Stimulated activated CD4-positive, alpha-beta T cell treated with anti-CD3 and anti-CD28 coated beads, Interleukin-12 subunit alpha, Interleukin-12 subunit beta, amount 100 ng/mL, for 4 hours (primary cell): Measurements from ENCODE around the gene C1orf35.

Experiments used
- DNase-seq: peaks from one replicate; pipeline ENCODE4 v3.0.0-alpha.2; 2020

Gene C1orf35

DNA sequence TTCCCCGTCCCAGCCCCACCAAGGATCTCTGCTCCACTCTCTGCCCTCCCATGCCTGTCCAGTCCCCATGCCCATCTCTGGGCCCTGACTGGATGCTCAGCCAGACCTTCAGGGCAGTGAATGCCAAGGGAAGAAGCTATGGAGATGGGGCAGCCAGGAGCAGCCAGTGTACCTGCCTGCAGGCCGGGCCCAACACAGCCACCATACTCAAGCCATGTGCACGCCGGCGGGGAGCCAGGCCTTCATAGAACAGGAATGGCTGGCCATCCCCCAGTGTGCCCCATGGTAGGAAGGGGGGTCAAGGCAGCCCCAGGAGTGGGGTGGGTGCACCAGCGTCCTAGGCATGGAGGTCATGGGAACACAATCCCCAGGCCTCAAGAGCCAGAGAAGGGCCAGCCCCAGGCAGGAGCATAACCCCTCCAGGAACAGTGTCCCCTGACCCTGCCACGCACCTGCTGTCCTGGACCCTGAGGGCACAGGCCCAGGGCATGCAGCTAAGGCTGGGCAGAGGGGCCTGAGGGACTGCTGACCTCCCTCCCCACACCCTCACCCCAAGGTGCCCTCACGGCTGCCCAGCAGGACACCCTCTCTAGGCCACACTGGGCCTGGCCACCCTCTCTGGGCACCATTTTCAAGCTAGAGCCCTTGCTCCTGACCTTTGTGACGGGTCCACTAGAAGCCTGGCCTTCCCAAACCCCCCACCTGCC is 40.9 kb downstream of the C1orf35 start:
- no peak for DNase-seq

DNA sequence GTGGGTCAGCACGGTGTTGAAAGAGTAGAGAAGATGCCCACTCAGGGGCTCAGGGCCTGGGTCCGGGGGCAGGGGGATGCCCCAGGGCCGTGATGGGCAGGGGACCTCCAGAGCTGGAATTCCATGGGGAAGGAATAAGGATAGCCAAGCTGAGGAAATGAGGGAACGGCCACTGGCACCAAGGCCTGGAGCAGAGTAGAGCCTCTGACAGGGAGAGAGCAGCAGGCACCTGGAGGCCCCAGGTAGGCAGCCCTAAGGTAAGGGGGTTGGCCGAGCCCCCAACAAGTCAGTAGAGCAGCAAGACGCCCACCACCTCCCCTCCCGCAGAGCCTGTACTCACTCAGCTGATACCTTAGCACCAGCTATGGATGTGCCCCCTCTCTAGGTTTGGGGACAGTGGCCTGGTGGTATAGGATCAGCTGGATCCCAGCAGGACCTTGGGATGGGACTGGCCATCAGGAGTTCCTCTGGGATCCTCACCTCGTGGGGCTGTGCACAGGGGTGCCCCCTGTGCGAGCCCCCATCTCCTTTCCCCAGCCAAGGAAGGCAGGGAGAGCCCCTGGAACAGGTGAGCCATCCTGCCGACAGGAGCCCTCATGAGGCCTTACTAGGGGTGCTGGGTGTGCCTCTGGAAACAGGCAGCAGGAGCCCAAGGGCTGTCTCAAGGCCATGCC is 41.6 kb downstream of the C1orf35 start:
- DNase-seq, result no peak

DNA sequence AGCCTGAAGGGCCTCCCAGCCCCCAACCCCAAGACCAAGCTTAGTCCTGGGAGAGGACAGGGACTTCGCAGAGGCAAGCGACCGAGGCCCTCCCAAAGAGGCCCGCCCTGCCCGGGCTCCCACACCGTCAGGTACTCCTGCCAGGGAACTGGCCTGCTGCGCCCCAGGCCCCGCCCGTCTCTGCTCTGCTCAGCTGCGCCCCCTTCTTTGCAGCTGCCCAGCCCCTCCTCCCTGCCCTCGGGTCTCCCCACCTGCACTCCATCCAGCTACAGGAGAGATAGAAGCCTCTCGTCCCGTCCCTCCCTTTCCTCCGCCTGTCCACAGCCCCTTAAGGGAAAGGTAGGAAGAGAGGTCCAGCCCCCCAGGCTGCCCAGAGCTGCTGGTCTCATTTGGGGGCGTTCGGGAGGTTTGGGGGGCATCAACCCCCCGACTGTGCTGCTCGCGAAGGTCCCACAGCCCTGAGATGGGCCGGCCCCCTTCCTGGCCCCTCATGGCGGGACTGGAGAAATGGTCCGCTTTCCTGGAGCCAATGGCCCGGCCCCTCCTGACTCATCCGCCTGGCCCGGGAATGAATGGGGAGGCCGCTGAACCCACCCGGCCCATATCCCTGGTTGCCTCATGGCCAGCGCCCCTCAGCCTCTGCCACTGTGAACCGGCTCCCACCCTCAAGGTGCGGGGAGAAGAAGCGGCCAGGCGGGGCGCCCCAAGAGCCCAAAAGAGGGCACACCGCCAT is 42.5 kb downstream of the C1orf35 start:
- DNase-seq, result no peak

DNA sequence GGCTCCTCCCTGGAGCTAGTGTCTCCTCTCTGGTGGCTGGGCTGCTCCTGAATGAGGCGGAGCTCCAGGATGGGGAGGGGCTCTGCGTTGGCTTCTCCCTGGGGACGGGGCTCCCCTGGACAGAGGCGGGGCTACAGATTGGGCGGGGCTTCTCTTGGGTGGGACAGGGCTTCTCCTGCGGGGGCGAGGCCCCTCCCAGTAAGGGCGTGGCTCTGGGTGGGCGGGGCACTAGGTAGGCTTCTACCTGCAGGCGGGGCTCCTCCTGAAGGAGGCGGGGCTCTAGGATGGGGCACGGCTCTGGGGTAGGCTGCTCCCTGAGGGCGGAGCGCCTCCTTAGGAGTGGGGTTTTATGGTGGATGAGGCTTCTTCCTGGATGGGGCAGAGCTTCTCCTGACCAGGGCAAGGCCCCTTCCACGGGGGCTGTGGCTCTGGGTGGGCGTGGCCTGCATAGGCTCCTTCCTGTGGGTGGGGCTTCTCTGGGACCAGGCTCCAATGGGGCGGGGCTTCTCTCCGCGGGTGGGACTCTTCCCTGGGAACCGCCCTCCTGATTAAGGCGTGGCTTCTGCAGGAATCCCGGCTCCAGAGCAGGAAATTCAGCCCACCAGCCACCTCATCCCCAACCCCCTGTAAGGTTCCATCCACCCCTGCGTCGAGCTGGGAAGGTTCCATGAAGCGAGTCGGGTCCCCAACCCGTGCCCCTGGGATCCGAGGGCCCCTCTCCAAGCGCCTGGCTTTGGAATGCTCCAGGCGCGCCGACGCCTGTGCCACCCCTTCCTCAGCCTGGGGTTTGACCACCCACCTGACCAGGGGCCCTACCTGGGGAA is 43.3 kb downstream of the C1orf35 start:
- peak; percentile 56 for DNase-seq

DNA sequence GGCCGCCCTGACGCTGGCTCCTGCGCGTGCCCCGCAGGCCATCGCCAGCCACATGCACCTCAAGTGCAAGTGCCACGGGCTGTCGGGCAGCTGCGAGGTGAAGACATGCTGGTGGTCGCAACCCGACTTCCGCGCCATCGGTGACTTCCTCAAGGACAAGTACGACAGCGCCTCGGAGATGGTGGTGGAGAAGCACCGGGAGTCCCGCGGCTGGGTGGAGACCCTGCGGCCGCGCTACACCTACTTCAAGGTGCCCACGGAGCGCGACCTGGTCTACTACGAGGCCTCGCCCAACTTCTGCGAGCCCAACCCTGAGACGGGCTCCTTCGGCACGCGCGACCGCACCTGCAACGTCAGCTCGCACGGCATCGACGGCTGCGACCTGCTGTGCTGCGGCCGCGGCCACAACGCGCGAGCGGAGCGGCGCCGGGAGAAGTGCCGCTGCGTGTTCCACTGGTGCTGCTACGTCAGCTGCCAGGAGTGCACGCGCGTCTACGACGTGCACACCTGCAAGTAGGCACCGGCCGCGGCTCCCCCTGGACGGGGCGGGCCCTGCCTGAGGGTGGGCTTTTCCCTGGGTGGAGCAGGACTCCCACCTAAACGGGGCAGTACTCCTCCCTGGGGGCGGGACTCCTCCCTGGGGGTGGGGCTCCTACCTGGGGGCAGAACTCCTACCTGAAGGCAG is 44.0 kb downstream of the C1orf35 start:
- DNase-seq, result no peak

DNA sequence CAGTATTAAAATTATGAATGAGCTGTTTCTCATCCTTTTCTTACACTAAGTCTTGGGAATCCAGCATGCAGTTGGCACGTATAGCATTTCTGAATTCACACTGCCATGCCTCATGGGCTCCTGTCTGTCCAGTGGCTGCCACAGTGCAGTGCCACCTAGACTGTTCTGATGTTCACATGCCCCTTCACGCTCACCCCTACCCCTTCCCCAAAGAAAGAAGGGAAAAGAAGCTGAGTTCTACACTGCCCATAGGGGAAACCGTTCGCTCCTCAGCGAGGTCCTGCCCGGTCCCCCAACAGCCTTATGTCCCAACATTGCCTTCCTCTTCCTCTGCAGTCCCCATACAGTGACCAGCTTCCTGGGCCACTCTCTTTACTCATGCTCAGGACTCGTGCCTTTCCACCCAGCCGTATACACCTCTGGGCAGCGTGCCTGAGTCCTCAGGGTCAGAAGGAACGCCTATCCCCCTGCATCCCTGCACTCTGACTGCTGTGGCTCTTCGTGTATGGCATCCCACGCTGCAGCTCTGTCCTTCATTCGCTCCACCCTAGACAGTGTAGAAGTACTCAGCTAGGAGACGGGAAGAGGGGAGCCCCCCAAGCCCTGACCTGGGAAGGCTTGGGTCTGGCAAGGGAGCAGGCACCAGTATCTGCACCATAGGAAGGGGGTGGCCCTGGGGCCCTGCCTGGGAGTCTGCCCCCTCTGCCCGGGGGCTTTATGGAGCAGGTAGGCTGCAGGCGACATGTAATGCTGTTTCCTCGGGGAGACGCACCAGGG is 44.8 kb downstream of the C1orf35 start:
- no peak for DNase-seq
